Karpas-422 (cell line): Measurements from ENCODE around the gene UBE2O. TPM values are rescaled to one million over a fixed set of nuclear protein-coding genes. Genes with fewer than 3 reads are reported as not detected.

ENCODE experiments used
- DNase-seq: peaks from one replicate; pipeline ENCODE4 v3.0.0-alpha.2; 2015
- H2AFZ ChIP-seq: fragments of 200-600 bp; sonication (generic); 2 replicates; pipeline ENCODE4 v1.6.1; 2014; ENCODE audit warnings: antibody characterized with exemption, low read length, mixed read lengths
- H3K27ac ChIP-seq: fragments of 200-600 bp; sonication (generic); 2 replicates; pipeline ENCODE4 v1.5.1; 2014; ENCODE audit warnings: mild to moderate bottlenecking, low read length, moderate library complexity
- H3K27me3 ChIP-seq: fragments of 200-600 bp; sonication (generic); 2 replicates; pipeline ENCODE4 v1.6.1; 2014; ENCODE audit warnings: low read length, mixed read lengths
- H3K36me3 ChIP-seq: fragments of 200-600 bp; sonication (generic); 2 replicates; pipeline ENCODE4 v1.6.1; 2014; ENCODE audit warnings: low read length, mixed read lengths; ENCODE audit not compliant: insufficient read depth
- H3K4me1 ChIP-seq: fragments of 200-600 bp; sonication (generic); 2 replicates; pipeline ENCODE4 v1.6.1; 2014; ENCODE audit warnings: mild to moderate bottlenecking, low read length, mixed read lengths
- H3K4me2 ChIP-seq: fragments of 200-600 bp; sonication (generic); 2 replicates; pipeline ENCODE4 v1.6.1; 2014; ENCODE audit warnings: low read length, low read depth, mild to moderate bottlenecking; ENCODE audit not compliant: poor library complexity, severe bottlenecking
- H3K4me3 ChIP-seq: fragments of 200-600 bp; sonication (generic); 2 replicates; pipeline ENCODE4 v1.5.1; 2014; ENCODE audit warnings: mild to moderate bottlenecking, antibody characterized with exemption, low read length, mixed read lengths
- H3K79me2 ChIP-seq: fragments of 200-600 bp; sonication (generic); 2 replicates; pipeline ENCODE4 v1.6.1; 2014; ENCODE audit warnings: mild to moderate bottlenecking, low read length, mixed read lengths
- H3K9ac ChIP-seq: fragments of 200-600 bp; sonication (generic); 2 replicates; pipeline ENCODE4 v1.6.0; 2014; ENCODE audit warnings: low read length
- H3K9me2 ChIP-seq: fragments of 200-600 bp; sonication (generic), shearing (Covaris generic); replicated peaks from 2 replicates; pipeline ENCODE4 v1.6.0; 2014; ENCODE audit warnings: mild to moderate bottlenecking, low read length, moderate library complexity; ENCODE audit not compliant: insufficient read depth
- H3K9me3 ChIP-seq: fragments of 300-700, 200-600 bp; sonication (generic); 2 replicates; pipeline ENCODE4 v1.6.1; 2014; ENCODE audit warnings: low read length, mixed read lengths
- H4K20me1 ChIP-seq: fragments of 200-600 bp; sonication (generic); 2 replicates; pipeline ENCODE4 v1.6.1; 2014; ENCODE audit warnings: mild to moderate bottlenecking, antibody characterized with exemption, low read length, low read depth; ENCODE audit not compliant: insufficient read depth
- total RNA-seq: library from RNA; depleted of rRNA; stranded (reverse); fragments of >200 nt; shearing (Covaris generic); gene quantifications from 2 replicates; pipeline ENCODE4 v1.2.3, GENCODE V29; 2014; ENCODE audit warnings: low replicate concordance; rRNA removed

UBE2O gene
- total RNA-seq: 10.5 and 19.9 TPM in 2 replicates

- peaks cover 44% of the 10 kb centered on the region for H4K20me1 ChIP-seq
- H3K27ac ChIP-seq: no peak within 1 kb of the TSS
- peaks cover 40% of the 10 kb centered on the region for H3K4me1 ChIP-seq
- H3K36me3 ChIP-seq: no peaks in the 10 kb centered on the region
- H3K4me3 ChIP-seq: peak within 1 kb of the TSS; percentile 78
- H3K27me3 ChIP-seq: no peaks in the 10 kb centered on the region
- no peaks in the 10 kb centered on the region for H3K9me2 ChIP-seq
- peak within 1 kb of the TSS; percentile 95 for H3K4me2 ChIP-seq
- peak within 1 kb of the TSS; percentile 55; the same call in 1 of the 2 replicates for H2AFZ ChIP-seq
- DNase-seq: peak; percentile 97
- no peaks in the 10 kb centered on the region for H3K9me3 ChIP-seq
- peak within 1 kb of the TSS; percentile 90 for H3K9ac ChIP-seq
- H3K79me2 ChIP-seq: peaks cover 37% of the 10 kb centered on the region
Observed at GRCh38 chr17:76452660-76453430, at the start of gene UBE2O. Gene UBE2O (minus strand): TSS chr17:76453152. CDS start chr17:76453141, 11 bp downstream.

DNA sequence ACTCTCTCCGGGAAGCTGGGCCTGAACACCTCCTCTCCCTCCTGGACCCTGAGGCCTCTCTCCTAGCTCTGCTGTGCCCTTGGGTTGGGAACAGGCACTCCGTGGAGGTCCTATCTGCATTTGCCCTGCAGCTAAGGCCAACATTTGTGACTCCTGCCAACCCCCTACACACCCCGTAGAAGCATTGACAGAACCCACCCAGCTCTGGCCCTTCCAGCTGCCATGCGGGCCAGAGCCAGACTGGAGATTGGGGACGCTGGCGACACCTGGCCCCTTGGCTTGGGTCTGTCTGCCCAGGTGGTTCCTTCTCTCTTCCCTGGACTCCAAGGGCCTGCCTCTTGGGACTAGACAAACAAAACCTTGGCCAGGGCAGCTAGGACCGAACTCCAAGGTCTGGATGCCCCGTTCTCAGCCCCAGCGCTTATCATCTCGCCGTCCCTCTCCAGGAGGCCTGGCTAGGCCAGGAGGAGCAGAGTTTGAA lies 48.9 kb upstream of the UBE2O start:
- Histone ChIP-seq H3K36me3 (no peaks in the 10 kb centered on the region), H3K27ac (no peak overlapping the region), H3K4me1 (peaks cover 25% of the 10 kb centered on the region), H3K27me3 (no peaks in the 10 kb centered on the region), H3K9ac (peak overlapping the region; percentile 49), H4K20me1 (0 out of 2 replicates have a peak, but pooled peaks cover 2% of the 10 kb centered on the region), H3K9me2 (no peaks in the 10 kb centered on the region), H2AFZ (peak overlapping the region; percentile 28; the same call in 1 of the 2 replicates), H3K4me3 (peak overlapping the region; percentile 68; the same call in 1 of the 2 replicates), H3K4me2 (peak overlapping the region; percentile 81), H3K79me2 (no peaks in the 10 kb centered on the region), H3K9me3 (no peaks in the 10 kb centered on the region)
- no peak for DNase-seq

GRCh38 chr17:76501018-76501826 lies 48.3 kb upstream of the UBE2O start, which contains the start of gene RHBDF2:
Gene RHBDF2 (minus strand): TSS chr17:76501423. CDS start chr17:76481524, 19,899 bp downstream.
- Histone ChIP-seq H3K4me2 (peak within 1 kb of the TSS; percentile 81), H3K79me2 (no peaks in the 10 kb centered on the region), H3K27me3 (no peaks in the 10 kb centered on the region), H3K9me2 (no peaks in the 10 kb centered on the region), H2AFZ (peak within 1 kb of the TSS; percentile 86; the same call in 1 of the 2 replicates), H3K4me3 (peak within 1 kb of the TSS; percentile 68), H3K27ac (no peak within 1 kb of the TSS), H3K9me3 (no peaks in the 10 kb centered on the region), H3K36me3 (no peaks in the 10 kb centered on the region), H3K4me1 (peaks cover 24% of the 10 kb centered on the region), H4K20me1 (peaks cover 2% of the 10 kb centered on the region; the same call in 1 of the 2 replicates), H3K9ac (peak within 1 kb of the TSS; percentile 60)
- DNase-seq: peak; percentile 94

GRCh38 chr17:76500747-76501017 lies 47.7 kb upstream of the UBE2O start:
- DNase-seq: no peak
- Histone ChIP-seq H3K9ac (peak overlapping the region; percentile 60), H2AFZ (peak overlapping the region; percentile 86; the same call in 1 of the 2 replicates)

DNA sequence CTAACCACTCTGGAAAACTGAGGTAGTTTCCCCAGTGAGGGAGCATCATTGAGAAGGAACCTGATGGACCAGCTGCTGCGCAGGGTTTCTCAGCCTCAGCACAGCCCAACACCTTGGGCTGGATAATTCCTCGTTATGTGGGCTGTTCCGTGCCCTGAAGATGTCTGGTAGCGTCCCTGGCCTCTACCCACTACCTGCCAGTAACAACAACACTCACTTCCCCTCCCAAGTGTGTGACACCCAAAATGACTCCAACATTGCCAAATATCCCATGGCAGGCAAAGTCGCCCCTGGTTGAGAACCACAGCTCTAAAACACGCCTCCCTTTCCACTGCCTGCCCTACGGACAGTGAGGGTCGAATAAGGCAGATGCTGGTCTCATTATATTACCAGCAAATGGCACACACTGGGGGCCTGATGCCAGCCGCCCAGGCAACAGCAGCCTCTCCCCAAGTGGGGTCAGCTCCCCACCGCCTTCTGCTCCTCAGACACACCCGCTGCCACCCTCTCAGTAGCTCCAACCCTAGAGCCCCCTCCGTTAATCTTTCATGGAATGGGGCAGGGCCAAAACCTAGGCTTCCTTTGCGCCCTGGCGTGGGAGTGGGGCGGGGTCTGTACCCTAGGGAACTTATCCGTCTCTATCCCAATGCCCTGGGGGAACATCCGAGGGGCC lies 47.3 kb upstream of the UBE2O start:
- peak overlapping the region; percentile 68 for H3K4me3 ChIP-seq
- H3K79me2 ChIP-seq: no peaks in the 10 kb centered on the region
- DNase-seq: no peak
- H3K4me1 ChIP-seq: peaks cover 24% of the 10 kb centered on the region
- H3K36me3 ChIP-seq: no peaks in the 10 kb centered on the region
- H3K4me2 ChIP-seq: peak overlapping the region; percentile 81
- H3K27me3 ChIP-seq: no peaks in the 10 kb centered on the region
- H3K9me2 ChIP-seq: no peaks in the 10 kb centered on the region
- H3K27ac ChIP-seq: no peak overlapping the region
- no peaks in the 10 kb centered on the region for H3K9me3 ChIP-seq
- H2AFZ ChIP-seq: no peak overlapping the region
- peaks cover 10% of the 10 kb centered on the region; the same call in 1 of the 2 replicates for H4K20me1 ChIP-seq
- H3K9ac ChIP-seq: peak overlapping the region; percentile 60

More at GRCh38 chr17:76500747-76501017, 47.7 kb upstream of the UBE2O start:
- Histone ChIP-seq H3K9me3 (no peaks in the 10 kb centered on the region), H3K79me2 (no peaks in the 10 kb centered on the region), H4K20me1 (peaks cover 7% of the 10 kb centered on the region; the same call in 1 of the 2 replicates), H3K9me2 (no peaks in the 10 kb centered on the region), H3K27me3 (no peaks in the 10 kb centered on the region), H3K4me3 (peak overlapping the region; percentile 68), H3K4me2 (peak overlapping the region; percentile 81), H3K36me3 (no peaks in the 10 kb centered on the region), H3K4me1 (peaks cover 24% of the 10 kb centered on the region), H3K27ac (no peak overlapping the region)

DNA sequence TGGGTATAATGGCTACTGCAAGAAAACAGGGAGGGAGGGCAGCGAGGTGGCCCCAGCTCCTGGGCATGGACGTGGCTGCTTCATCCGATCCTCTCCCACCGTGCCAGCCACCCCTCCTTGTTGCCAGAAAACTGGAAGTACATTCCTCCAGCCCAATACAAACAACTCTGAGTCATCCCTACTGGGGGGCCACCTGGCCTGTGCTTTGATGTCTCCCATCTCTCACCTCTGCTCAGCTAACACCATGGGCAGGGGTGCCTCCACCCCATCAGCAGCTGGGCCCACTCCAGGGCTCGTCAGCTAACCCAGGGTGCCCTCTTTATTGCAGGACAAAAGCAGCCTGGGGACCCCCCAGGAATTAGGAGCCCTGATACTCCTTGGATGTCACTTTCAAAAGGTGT lies 46.3 kb upstream of the UBE2O start:
- peaks cover 10% of the 10 kb centered on the region; the same call in 1 of the 2 replicates for H4K20me1 ChIP-seq
- no peaks in the 10 kb centered on the region for H3K9me3 ChIP-seq
- no peaks in the 10 kb centered on the region for H3K79me2 ChIP-seq
- no peaks in the 10 kb centered on the region for H3K9me2 ChIP-seq
- no peak overlapping the region for H3K27ac ChIP-seq
- no peak for DNase-seq
- H3K4me2 ChIP-seq: no peak overlapping the region
- no peaks in the 10 kb centered on the region for H3K27me3 ChIP-seq
- peaks cover 24% of the 10 kb centered on the region for H3K4me1 ChIP-seq
- no peak overlapping the region for H2AFZ ChIP-seq
- no peak overlapping the region for H3K9ac ChIP-seq
- no peaks in the 10 kb centered on the region for H3K36me3 ChIP-seq
- no peak overlapping the region for H3K4me3 ChIP-seq

- H3K79me2 ChIP-seq: no peaks in the 10 kb centered on the region
- DNase-seq: no peak
- no peak overlapping the region for H3K27ac ChIP-seq
- H3K27me3 ChIP-seq: no peaks in the 10 kb centered on the region
- peaks cover 24% of the 10 kb centered on the region for H3K4me1 ChIP-seq
- no peaks in the 10 kb centered on the region for H3K36me3 ChIP-seq
- H3K9ac ChIP-seq: no peak overlapping the region
- H3K4me2 ChIP-seq: no peak overlapping the region
- no peak overlapping the region for H2AFZ ChIP-seq
- H3K4me3 ChIP-seq: no peak overlapping the region
- H3K9me3 ChIP-seq: no peaks in the 10 kb centered on the region
- no peaks in the 10 kb centered on the region for H3K9me2 ChIP-seq
- H4K20me1 ChIP-seq: peaks cover 10% of the 10 kb centered on the region; the same call in 1 of the 2 replicates
Observed at GRCh38 chr17:76498876-76499251, 45.9 kb upstream of the UBE2O start.
